GM18502 (cell line): ENCODE data around the gene SOS1.

Experiments
- ATAC-seq: cut with Tn5 transposase; IDR thresholded peaks from one replicate; pipeline ENCODE4 v1.9.1; 2021; ENCODE audit warnings: mild to moderate bottlenecking; ENCODE audit not compliant: unreplicated experiment, poor library complexity

The SOS1 gene

DNA sequence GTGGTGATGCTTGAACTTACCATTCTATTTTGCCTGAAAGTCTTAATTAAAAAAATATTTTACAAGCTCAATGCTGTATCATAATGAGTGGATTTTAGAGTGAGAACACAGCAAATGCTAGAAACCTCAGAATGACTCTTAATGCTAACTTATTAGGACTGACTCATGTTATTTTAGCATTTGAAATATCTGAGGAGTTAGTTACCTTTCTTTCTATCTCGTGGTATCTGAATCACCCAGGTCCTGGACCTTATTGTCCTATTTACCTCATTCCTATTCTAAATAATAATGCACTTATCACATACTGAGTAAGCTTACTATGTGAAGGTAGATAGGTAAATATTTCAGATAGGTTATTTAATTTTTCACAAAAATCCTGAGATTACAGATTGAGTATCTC is 70.7 kb downstream of the SOS1 start:
- ATAC-seq: no peak

DNA sequence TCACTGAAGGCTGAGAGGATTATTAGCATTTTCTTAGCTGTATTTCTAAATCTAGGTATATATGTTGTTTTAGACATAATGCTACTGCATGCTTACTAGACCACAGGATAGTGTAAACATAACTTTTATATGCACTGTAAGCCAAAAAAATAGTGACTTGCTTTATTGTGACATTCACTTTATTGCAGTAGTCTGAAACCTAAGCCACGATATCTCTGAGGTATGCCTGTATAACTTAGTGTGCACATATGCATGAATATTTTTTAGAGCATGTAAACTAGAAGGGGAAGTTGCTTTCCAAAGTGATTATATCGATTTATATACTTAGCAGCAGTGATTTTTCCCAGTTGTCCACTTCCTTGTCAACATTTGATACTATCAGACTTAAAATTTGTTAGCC is 81.8 kb downstream of the SOS1 start:
- no peak for ATAC-seq

DNA sequence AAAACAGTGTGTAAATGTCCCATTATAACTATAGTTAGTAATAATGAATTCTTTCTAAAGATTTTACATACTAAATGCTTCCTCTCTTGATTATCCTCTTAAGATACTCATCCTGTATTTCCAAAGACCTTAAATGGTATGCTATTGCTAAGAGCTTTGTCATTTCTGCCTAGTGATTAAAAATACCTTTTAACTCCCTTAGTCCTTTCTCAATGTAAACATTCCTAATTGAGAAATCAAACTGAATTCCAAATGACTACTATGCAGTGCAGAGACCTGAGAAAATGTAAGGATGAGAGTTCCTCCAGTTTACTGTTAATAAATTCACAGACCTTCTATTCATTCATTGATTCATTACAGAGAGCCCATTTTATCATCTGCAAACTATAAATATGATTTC is 86.9 kb downstream of the SOS1 start:
- no peak for ATAC-seq

DNA sequence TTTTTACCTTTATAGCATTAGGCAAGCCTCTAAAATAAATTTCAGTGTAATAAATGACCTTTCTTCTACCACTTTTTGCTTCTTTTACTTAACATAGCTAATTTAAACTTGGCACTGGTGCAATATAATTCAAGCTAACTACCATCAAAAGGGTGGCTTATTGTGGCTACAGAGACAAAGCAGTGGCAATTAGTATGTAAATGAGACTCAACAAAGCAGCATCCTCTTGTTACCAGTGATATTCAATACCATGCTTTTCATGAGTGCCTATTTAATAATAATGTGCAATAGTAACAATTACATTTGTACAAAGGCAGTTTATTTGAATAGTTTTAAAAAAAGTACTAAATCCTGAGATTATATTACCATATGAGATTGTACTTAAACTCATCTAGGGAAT is 93.4 kb downstream of the SOS1 start:
- ATAC-seq: no peak

DNA sequence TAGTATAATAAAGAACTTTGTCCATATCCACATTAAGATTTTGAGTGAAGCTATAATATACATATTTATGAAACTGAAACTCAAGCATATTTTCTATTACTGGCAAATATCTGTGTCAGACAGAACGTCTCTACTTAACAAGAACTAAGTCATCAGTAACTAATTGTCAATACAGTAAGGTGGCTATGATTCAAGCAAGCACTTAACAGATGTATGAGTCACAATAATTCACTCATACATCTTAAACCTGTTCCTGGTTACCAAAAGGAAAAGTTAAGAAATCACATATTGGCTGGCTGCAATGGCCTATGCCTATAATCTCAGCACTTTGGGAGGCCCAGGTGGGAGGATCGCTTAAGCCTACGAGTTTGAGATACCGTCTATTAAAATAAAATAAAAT is 96.0 kb downstream of the SOS1 start:
- ATAC-seq: no peak

DNA sequence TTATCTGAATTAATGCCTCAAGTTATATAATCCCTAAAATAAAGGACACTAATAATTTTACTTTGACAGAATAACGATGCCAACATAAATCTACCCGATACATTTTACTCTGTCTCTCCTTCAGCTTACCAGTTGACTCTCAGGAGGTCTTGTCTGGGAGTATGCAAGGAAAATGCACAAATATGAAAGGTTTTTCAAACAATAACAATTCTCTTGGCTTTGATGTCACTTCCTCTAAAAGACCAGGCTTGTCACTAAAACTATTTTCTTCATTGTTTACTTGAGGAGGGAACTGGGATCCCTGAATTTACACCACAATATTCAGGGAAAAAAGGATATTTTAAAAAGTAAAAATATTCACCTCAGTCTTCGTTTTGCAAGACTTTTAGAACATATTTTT is 97.2 kb downstream of the SOS1 start:
- no peak for ATAC-seq

DNA sequence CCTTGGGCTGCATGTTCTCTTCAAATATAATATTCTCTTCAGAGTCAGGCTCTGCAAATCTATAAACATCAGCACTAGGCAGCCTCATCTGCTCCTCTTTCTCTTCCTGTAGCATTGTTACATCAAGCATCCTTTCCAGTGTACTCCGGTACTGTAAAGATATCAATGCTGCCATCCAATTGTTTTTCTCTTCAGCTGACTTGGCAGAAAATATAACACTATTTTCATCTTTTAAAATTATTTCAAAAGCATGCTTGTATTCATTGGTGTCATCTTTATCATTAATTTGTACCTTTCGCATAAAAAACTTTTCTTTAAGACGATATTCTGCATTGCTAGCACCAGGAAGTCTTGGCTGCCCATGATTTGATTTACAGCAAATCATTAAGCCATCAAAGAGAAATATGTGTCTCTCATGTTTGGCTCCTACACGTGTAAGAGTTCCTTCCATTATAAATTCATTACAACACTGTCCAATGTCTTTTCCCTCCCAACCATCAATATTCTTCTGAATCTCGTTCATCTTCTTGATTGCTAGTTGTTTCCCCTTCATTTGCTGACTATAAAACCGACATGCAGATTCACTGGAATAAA is 98.1 kb downstream of the SOS1 start:
- no peak for ATAC-seq

DNA sequence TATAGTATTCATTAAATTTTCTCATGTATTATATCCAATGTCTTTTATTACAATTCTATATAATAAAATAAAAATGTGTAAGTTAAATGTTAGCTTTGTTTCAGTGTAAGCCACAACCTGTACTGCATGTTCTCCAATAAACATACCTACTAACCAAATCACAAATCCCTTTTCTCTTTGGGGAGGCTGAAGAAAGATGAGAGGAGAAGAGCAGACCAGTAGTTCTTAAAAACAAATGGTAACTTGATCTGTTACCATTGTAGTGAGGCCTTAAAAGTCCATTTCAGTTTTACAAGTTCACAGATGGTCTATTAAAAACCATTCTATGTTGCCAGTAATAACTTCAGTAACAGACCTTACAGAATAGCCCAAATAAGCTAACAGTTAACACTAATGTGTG is 100.5 kb downstream of the SOS1 start:
- no peak for ATAC-seq

DNA sequence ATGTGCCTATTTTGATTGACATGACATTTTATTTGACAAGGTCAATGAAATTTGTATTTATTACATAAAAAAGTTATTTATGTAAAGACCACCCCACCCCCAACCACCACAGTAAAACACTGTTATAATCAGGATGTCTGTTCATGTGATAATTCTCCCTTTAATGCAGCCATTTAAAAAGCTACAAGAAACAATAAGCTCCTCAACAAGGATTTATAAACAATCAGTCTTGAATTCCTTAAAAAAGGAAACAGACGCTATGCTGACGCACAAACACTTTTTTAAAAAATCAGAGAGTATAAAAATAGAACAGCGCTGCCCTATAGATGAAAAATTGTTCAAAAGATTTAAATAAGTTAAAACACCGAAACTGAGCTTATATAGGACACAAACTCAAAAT is 102.2 kb downstream of the SOS1 start:
- ATAC-seq: no peak

DNA sequence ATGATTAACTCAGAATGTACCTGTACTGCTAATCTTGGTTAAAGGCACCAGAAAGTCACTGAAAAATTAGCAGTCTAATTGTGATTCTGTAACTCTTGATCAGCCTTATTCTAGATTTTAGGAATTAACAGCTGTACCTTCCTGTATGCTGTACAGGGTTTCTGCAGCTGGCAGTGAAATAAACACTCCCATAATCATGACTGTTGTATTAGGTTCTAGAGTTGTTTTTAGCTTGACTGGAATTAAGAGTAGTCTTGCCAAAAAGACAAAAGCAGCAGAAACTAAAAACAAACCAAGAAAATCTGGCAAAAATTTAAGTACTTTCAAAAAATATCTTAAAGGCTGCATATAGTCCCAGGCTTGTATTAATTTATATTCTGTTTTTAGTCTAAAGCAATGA is 103.5 kb downstream of the SOS1 start:
- no peak for ATAC-seq

DNA sequence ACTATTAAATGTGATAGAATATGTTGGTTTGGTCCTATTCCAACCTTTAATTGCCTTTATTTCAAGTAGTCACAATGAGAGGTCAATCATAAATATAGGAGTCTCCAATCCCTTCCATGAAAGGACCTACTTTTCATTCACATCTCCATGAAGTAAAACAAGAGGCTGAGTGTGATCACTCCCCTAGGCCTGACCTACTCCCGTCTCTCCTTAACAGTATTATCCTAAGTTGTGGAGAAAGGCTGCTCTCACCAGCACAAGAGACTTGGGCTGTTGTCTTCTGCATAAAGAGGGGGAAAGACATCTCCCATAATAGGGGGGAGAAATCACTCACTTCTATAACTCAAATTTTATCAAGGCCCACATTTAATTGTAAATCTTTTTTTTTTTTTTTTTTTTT is 105.4 kb downstream of the SOS1 start:
- no peak for ATAC-seq

DNA sequence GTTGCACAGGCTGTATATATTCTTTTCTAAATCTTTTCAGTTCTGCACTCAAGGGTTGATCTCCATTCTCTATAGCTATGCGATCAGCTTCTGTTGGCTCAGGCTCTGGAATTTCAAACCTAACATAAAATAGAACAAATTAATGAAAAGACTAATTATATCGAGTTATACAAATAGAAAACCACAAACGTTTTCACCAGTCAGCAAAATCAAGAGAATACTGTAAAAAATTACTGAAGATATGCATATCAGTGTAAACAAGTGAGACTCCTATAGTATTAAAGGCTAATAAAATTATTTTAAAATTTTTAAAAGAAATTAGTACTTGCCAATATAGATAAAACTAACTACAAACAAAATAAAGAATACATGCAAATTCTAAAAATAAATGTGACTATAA is 107.0 kb downstream of the SOS1 start:
- ATAC-seq: no peak

DNA sequence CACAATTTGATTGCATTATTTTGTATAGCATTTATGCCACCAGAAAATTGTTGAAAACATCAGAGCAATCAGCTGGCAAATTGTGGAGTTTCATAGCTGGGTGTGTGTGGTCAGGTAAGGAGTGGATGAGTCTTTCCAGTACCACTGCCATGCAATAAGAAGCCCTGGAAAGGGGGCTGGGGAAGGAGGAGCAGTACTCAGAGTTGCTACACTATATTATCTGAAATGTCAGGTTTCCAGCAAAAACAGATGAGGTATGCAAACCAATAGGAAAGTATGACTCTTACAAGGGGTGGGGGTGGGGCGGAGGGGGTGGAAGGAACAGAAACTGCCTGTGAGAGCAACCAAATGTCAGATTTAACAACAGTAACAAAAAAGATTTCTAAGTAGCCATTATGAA is 112.2 kb downstream of the SOS1 start:
- no peak for ATAC-seq

DNA sequence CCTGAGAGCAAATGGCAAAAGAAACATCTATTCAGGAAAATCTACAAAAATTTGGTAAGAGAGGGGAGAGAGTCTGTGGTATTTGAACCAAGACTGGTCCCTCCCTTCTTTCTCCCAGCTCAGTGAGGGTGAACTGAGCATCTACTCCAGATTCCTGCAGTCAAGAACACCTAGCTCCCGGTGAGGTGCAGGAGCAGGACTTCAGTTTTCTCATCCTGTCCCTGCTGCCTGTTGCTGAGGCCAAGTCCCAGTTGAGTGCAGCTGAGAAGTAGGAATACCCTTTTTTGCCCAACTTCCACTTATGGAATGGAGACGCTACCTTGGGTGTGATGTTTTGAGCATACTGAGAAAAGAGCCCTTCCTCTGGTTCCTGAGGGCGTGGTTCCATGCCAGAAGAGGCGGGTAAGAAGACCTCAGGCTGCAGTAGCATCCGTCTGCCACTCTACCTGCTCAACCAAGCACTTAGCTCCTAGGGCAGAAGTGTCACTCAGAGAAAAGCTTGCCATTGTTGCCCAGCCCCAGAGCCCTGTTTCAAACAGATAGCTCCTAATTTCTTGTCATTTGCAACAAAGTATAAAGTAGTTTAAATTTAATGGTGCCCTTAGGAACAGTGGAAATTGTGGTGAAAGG is 112.9 kb downstream of the SOS1 start:
- no peak for ATAC-seq

DNA sequence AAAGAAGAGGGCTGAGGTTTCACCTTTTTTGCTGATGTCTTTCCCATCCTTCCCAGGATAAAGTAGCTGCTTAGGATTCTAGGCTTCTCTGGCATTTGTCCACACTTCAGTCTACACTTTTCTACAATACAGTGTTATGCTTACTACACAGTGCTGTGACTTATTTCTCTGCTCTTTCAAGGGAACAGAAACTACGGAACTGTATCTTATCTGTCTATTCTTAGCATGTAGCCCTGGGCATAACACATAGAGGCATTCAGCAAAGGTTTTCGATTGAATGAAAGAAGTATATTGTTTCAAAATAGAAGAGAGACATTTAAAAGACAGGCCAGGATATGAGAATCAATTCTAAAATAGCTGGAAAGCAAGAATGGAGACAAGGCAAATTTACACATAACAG is 120.3 kb downstream of the SOS1 start:
- ATAC-seq: no peak

DNA sequence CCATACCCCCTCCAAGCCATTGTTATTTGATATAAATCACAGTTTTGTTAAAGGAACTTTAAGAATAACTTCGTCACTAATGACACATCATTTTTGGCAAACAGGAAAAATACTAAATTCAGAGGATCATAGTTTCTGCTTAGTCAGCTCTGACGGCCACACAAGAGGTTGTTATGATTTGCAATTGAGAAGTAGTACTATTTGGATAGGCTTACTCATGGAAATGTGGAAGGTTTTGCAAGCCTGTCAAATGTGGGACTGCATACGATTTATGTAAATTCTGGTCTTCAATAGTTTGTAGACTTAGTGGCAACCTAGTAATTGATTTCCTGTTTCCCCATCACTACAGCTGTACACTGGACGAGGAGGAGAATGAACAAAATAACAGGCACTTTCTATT is 123.1 kb downstream of the SOS1 start:
- ATAC-seq: no peak

DNA sequence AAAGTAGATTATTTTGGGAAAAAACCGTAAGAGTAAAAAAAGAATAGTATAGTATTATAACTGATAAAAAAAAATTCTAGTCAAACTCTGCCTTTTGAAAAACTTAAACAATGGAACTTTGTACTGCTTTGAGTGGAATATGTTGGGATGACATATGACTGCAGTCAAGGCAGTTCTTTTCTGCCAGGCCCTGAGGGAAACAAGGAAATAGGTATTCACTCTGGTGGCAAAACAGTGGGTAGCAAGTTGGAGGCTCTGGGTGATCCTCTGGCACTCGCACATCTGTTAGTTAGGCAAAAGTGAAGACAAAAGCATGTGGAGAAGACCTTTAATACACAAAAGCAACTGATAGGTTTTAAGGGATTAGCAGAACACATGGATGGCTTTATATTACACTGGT is 129.0 kb downstream of the SOS1 start:
- no peak for ATAC-seq

DNA sequence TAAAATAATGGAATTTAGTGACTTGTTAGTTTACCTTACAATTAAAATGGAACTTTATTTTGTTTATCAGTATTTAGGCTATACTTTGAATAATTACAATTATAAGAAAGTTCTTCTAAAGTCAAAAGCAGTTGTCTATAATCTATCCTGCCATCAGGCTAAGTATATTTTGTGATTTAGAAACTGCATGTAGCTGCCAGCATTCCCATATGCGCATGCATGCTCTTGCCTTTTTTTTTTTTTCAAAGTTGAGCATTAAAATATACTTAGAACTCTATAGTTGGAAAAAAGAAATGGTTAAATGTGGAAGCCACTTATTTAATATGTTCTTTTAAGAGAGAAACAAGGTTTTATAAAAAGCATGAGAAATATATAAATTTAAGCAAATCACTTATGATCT is 132.1 kb downstream of the SOS1 start:
- no peak for ATAC-seq

DNA sequence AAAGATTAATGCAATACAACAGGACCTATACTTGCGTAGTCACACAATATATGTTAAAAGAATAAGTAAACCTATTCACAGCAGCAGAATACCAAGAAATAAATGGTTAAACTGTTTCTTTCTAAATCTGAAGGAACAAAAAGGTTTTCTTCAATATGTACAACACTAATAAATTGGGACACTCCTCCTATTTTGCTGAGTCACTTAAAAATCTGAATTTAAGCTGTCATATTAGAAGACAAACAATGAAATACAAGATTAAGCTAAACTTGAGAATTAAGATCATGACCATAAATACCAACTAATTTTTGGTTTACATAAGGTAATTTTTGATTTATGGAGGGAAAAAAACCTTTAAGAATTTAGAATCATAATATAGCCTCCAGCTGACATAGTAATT is 138.4 kb downstream of the SOS1 start:
- no peak for ATAC-seq

DNA sequence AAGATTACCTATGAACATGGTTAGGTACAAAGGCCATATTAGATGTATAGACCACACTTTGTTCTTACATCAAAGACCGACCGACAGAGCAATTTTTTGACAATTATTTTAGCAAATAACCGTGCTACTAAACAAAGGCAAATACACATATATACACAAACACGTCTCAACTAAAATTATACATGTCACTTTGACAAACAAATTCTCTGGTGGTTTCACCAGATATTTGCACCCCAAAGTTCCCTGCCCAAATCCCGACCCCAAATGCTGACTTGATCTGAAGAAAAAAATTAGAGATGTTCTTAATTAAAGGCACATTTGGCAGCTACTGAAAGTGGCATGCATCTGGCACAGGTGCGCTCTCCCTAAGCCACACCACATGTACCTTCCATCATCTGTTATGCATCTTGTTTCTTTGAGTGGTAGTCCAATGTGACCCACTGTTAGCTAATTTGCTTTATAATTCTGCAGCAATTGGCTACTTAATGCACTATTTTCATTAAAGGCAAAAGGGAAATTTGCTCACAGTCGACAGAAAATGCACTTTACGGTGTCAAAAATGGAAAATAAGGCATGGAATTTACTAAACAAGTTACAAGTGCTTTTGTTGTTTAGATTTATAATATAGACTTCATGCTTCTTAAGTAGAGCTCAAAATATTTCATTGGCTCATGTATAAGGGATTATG is 139.0 kb downstream of the SOS1 start:
- ATAC-seq: no peak

DNA sequence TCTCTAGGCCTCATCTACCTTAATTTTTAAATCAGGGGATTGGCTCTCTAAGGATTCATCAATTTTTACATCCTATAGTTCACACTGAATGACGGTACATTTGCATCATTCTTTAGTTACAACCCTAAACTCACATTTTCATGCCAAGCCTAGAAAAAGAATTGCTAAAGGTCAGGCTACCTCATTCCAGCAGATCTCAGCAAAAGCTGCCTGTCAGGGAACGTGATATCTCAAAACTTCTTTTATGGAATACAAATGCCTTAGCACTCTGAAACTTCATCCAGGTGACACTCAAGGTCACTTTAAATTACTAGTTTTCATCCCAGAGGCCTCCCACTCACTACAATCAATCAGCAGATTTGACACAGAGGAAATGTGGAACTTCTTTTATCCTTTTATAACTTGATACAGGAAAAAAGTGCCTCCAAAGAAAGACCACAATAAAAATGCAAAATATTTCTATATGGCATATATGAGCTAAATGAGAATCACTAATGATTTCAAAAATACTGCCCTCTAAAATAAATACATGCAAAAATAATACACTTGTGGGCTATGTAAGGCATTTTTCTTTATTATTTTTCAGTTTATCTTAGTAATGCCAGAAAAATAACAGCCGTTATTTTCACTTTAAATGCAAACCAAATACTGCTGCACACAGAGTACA is 139.7 kb downstream of the SOS1 start:
- no peak for ATAC-seq

DNA sequence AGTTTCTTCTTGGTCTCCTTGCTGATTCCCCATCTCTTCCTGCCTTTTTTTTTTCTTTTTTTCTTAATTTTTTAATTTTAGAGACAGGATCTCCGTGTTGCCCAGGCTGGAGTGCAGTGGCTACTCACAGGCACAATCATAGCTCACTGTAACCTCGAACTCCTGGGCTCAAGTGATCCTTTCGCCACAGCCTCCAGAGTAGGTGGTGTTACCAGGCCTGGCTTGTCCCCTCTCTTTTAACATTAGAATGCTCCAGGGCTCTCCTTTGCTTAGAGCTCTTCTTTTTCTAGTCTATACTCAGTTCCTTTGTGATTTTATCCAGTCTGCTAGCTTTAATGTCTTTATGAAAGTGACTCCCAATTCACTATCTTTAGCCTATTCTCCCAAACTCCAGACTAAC is 141.9 kb downstream of the SOS1 start:
- ATAC-seq: no peak
